Testis (tissue), 3 donors: ENCODE data around the gene DHODH. TPM values are rescaled to one million over a fixed set of nuclear protein-coding genes. Genes with fewer than 3 reads are reported as not detected.

Experiments
- DNase-seq: peaks from one replicate; pipeline ENCODE4 v3.0.0-alpha.2; 2019
- H3K27ac ChIP-seq, 2 donors: fragments of 200-600 bp; sonication (generic); one replicate each; pipeline ENCODE4 v1.5.1; 2019
- H3K27me3 ChIP-seq: fragments of 200-600 bp; sonication (generic); one replicate; pipeline ENCODE4 v1.5.1; 2019
- H3K36me3 ChIP-seq: fragments of 200-600 bp; sonication (generic); one replicate; pipeline ENCODE4 v1.5.1; 2017; ENCODE audit warnings: low read depth; ENCODE audit errors: missing control alignments
- H3K4me1 ChIP-seq: fragments of 200-600 bp; sonication (generic); one replicate; pipeline ENCODE4 v1.5.1; 2019
- H3K4me3 ChIP-seq, 2 donors: fragments of 200-600 bp; sonication (generic); one replicate each; pipeline ENCODE4 v1.5.1; 2017 to 2019
- H3K9me3 ChIP-seq: fragments of 200-600 bp; sonication (generic); one replicate; pipeline ENCODE4 v1.5.1; 2017
- CTCF ChIP-seq, 3 experiments: fragments of 450-650 bp in 2 of 3; fragments of 200-600 bp in 1 of 3; sonication (generic) in 1 of 3; IDR thresholded peaks; one replicate each; pipeline ENCODE4 v1.5.1; 2016 to 2019; ENCODE audit warnings: antibody characterized with exemption in 3 of 3, mild to moderate bottlenecking in 2 of 3, moderate library complexity in 1 of 3
- POLR2A ChIP-seq: fragments of 450-650 bp; IDR thresholded peaks from one replicate; pipeline ENCODE4 v1.6.1; 2017; ENCODE audit warnings: antibody characterized with exemption, mild to moderate bottlenecking, moderate library complexity
- WGBS, 2 donors: methylation state at CpG; one replicate each; pipeline ENCODE4 v1.1.5; 2018; 5-methylcytosine and 5-hydroxymethylcytosine counted together
- intact Hi-C: fragments of 100-400 bp; cut with DNase I; formaldehyde crosslinking; loops from one replicate; pipeline ENCODE4 v1.15.1; 2023; ENCODE audit warnings: low total_unique reads
- polyA plus RNA-seq: library from polyadenylated mRNA; stranded (reverse); fragments of 350-450 nt; fragmentation: Illumina TruSeq; extraction: RNeasy Lipid Tissue Mini Kit (QIAGEN cat#74804); gene quantifications from one replicate; pipeline ENCODE4 v1.2.3, GENCODE V29; 2014; ENCODE audit warnings: low read depth, low replicate concordance; ENCODE audit not compliant: insufficient read depth
- total RNA-seq, 2 donors: library from RNA; depleted of rRNA; stranded (reverse); fragments of >200 nt; gene quantifications; one replicate each; pipeline ENCODE4 v1.2.3, GENCODE V29; 2016

DHODH gene
- total and polyA plus RNA-seq, 3 donors from 2014 or later, result 7.8 to 11.4 (median 9.1) TPM

GRCh38 chr16:72013389-72013788, 4.8 kb downstream of the DHODH start:
- Histone ChIP-seq H3K36me3 (no peaks in the 10 kb centered on the region), H3K4me3 (no peak overlapping the region)
- intact Hi-C loops, result no loop called here

GRCh38 chr16:72013888-72014581, 5.5 kb downstream of the DHODH start:
- Histone ChIP-seq H3K36me3 (no peaks in the 10 kb centered on the region), H3K4me3 (no peak overlapping the region), H3K27me3 (no peaks in the 10 kb centered on the region), H3K4me1 (peaks cover 13% of the 10 kb centered on the region), H3K27ac (peak overlapping the region; percentile 0 to 77), H3K9me3 (no peaks in the 10 kb centered on the region)
- TF ChIP-seq POLR2A, result no peak
- no peak for TF ChIP-seq CTCF (IDR thresholded peaks at IDR 0.05)
- 38 to 45% methylated on average over 13 to 15 of the region's 15 CpGs for WGBS, 2 donors
- peak; percentile 38 for DNase-seq
- intact Hi-C loops, result no loop called here

More at GRCh38 chr16:72013389-72013788, 4.8 kb downstream of the DHODH start:
- no peaks in the 10 kb centered on the region for H3K27me3 ChIP-seq
- H3K27ac ChIP-seq, result peak overlapping the region; percentile 0 to 77
- no peak for TF ChIP-seq POLR2A
- TF ChIP-seq CTCF (IDR thresholded peaks at IDR 0.05), result no peak
- no peaks in the 10 kb centered on the region for H3K9me3 ChIP-seq
- DNase-seq, result no peak
- 29 to 31% methylated on average over 5 of the region's 5 CpGs for WGBS, 2 donors
- H3K4me1 ChIP-seq, result peaks cover 13% of the 10 kb centered on the region

- no peak for DNase-seq
- WGBS, 2 donors, result 83 to 91% methylated on average over 8 of the region's 8 CpGs
- H3K4me3 ChIP-seq, result no peak overlapping the region
- intact Hi-C loops, result no loop called here
- peak overlapping the region in 1 of 2 donors; percentile 77 for H3K27ac ChIP-seq
- peaks cover 13% of the 10 kb centered on the region for H3K4me1 ChIP-seq
- H3K27me3 ChIP-seq, result no peaks in the 10 kb centered on the region
- H3K9me3 ChIP-seq, result no peaks in the 10 kb centered on the region
- TF ChIP-seq POLR2A, result no peak
- no peak for TF ChIP-seq CTCF (IDR thresholded peaks at IDR 0.05)
- no peaks in the 10 kb centered on the region for H3K36me3 ChIP-seq
These were observed 6.1 kb downstream of the DHODH start for GRCh38 chr16:72014675-72015074.

- H3K9me3 ChIP-seq, result no peaks in the 10 kb centered on the region
- WGBS, 2 donors, result 86 to 89% methylated on average over 3 of the region's 3 CpGs
- H3K27me3 ChIP-seq, result no peaks in the 10 kb centered on the region
- TF ChIP-seq POLR2A (no peak), CTCF (IDR thresholded peaks at IDR 0.05) (no peak)
- no peak overlapping the region for H3K27ac ChIP-seq
- H3K4me1 ChIP-seq, result peaks cover 13% of the 10 kb centered on the region
- no peak for DNase-seq
- no peak overlapping the region for H3K4me3 ChIP-seq
- no peaks in the 10 kb centered on the region for H3K36me3 ChIP-seq
- intact Hi-C loops, result no loop called here
These were observed 6.6 kb downstream of the DHODH start for GRCh38 chr16:72015124-72015523.

GRCh38 chr16:72018470-72018869, 9.9 kb downstream of the DHODH start:
- Histone ChIP-seq H3K9me3 (no peaks in the 10 kb centered on the region), H3K4me3 (no peak overlapping the region), H3K27me3 (no peaks in the 10 kb centered on the region), H3K36me3 (no peaks in the 10 kb centered on the region), H3K27ac (peak overlapping the region; percentile 61), H3K4me1 (peaks cover 8% of the 10 kb centered on the region)
- peak; percentile 65 for DNase-seq
- WGBS, 2 donors, result 63 to 65% methylated on average over 9 of the region's 9 CpGs
- peak in 1 of 3 experiments; percentile 0 for TF ChIP-seq CTCF (IDR thresholded peaks at IDR 0.05)
- no peak for TF ChIP-seq POLR2A
- intact Hi-C loops, result no loop called here
